Uterus (tissue), 2 donors: ENCODE measurements around the gene ASB10.

Experiments
- CTCF ChIP-seq, 4 experiments: fragments of 200-600 bp in 2 of 4; fragments of 450-650 bp in 2 of 4; sonication (generic) in 2 of 4; IDR thresholded peaks; one replicate each; pipeline ENCODE4 v1.5.1; 2016 to 2019; ENCODE audit warnings: antibody characterized with exemption in 4 of 4, mild to moderate bottlenecking in 2 of 4, moderate library complexity in 1 of 4
- POLR2A ChIP-seq, 2 donors: fragments of 450-650 bp; IDR thresholded peaks; one replicate each; pipeline ENCODE4 v1.6.1; 2016; ENCODE audit warnings: antibody characterized with exemption in 2 of 2, mild to moderate bottlenecking in 1 of 2, moderate library complexity in 1 of 2

- TF ChIP-seq POLR2A (IDR thresholded peaks at IDR 0.05) (no peak), CTCF (IDR thresholded peaks at IDR 0.05) (no peak)
Measured at GRCh38 chr7:151126491-151127137, 60.4 kb downstream of the ASB10 start.
